K562 (cell line): ENCODE measurements around the gene FRMD7. TPM values are rescaled to one million over a fixed set of nuclear protein-coding genes. Genes with fewer than 3 reads are reported as not detected.

Source experiments
- ATAC-seq: fragments of 200-7000 bp; cut with Tn5 transposase; 3 replicates; pipeline ENCODE4 v1.9.1; 2020; ENCODE audit warnings: moderate library complexity
- BruUV-seq: library from RNA; stranded (reverse); fragments of 400-500 nt; replicated peaks from 2 replicates; lab custom pipeline; 2021; lab: Mats Ljungman, UMichigan
- CTCF ChIA-PET: fragments of 300-600 bp; formaldehyde crosslinking; extraction: SDS; loops from one replicate; lab custom pipeline; 2021; ENCODE audit warnings: low intra/inter-chr PET ratio; lab: Yijun Ruan, JAX
- POLR2A ChIA-PET: fragments of 300-600, 350-650 bp; sonication (Branson Sonifier 250); formaldehyde crosslinking; extraction: SDS; loops from one replicate; lab custom pipeline; 2021; ENCODE audit warnings: antibody characterized with exemption, inconsistent platforms; lab: Yijun Ruan, JAX
- DNase-seq, 4 experiments: peaks; one replicate each; pipeline versions ENCODE4 v3.0.0 to v3.0.0-alpha.2; 2011 to 2018; ENCODE audit warnings: low spot score in 3 of 4, mixed read lengths in 3 of 4; ENCODE audit errors: extremely low read depth in 1 of 4
- FAIRE-seq: peaks from 2 replicates; lab custom pipeline; 2011; peaks lifted over from hg19 to GRCh38; lab: Jason Lieb, UNC
- H2AFZ ChIP-seq: 2 replicates; pipeline ENCODE4 v1.6.0; 2011; ENCODE audit warnings: low read depth, low read length, control low read depth, inconsistent platforms
- H3K27ac ChIP-seq: fragments of 200-600 bp; 3 replicates; pipeline ENCODE4 v1.8.0; 2011; ENCODE audit warnings: low read depth, mild to moderate bottlenecking, control low read depth, inconsistent platforms, low read length, moderate library complexity, mixed read lengths; ENCODE audit errors: extremely low read depth
- H3K27me3 ChIP-seq, 2 experiments: fragments of 300-600 bp in 1 of 2; 2 replicates in 1 of 2; 3 replicates in 1 of 2; pipeline versions ENCODE4 v1.6.0 to v1.8.0; 2011; ENCODE audit warnings: inconsistent platforms in 2 of 2, low read length in 2 of 2, mild to moderate bottlenecking in 1 of 2, mixed read lengths in 1 of 2, moderate library complexity in 1 of 2; ENCODE audit not compliant: control insufficient read depth in 2 of 2, insufficient read depth in 2 of 2
- H3K36me3 ChIP-seq: fragments of 300-600 bp; 3 replicates; pipeline ENCODE4 v1.8.0; 2011; ENCODE audit warnings: mild to moderate bottlenecking, low read length, inconsistent platforms; ENCODE audit not compliant: control insufficient read depth, insufficient read depth
- H3K4me1 ChIP-seq, 2 experiments: fragments of 200-600 bp in 1 of 2; replicated peaks in 1 of 2; 2 replicates in 1 of 2; 3 replicates in 1 of 2; pipeline versions ENCODE4 v1.5.1 to v1.8.0; 2011; ENCODE audit warnings: inconsistent platforms in 2 of 2, low read length in 2 of 2, mild to moderate bottlenecking in 1 of 2, mixed read lengths in 1 of 2, moderate library complexity in 1 of 2; ENCODE audit not compliant: control insufficient read depth in 2 of 2, insufficient read depth in 2 of 2
- H3K4me2 ChIP-seq: 2 replicates; pipeline ENCODE4 v1.6.1; 2011; ENCODE audit warnings: low read length, control low read depth, inconsistent platforms, mixed read lengths; ENCODE audit not compliant: insufficient read depth
- H3K4me3 ChIP-seq: fragments of 200-600 bp; sonication (generic), shearing (Covaris generic); 2 replicates; pipeline ENCODE4 v1.5.1; 2016; ENCODE audit warnings: control low read depth, inconsistent platforms
- H3K79me2 ChIP-seq: fragments of 200-600 bp; 3 replicates; pipeline ENCODE4 v1.8.0; 2011; ENCODE audit warnings: low read length, inconsistent platforms; ENCODE audit not compliant: control insufficient read depth, insufficient read depth
- H3K9ac ChIP-seq, 2 experiments: 2 replicates each; pipeline versions ENCODE4 v1.6.0 to v1.6.1; 2011; ENCODE audit warnings: low read depth in 2 of 2, low read length in 2 of 2, control low read depth in 1 of 2, inconsistent platforms in 1 of 2, mild to moderate bottlenecking in 1 of 2, mixed read lengths in 1 of 2; ENCODE audit not compliant: insufficient read depth in 1 of 2
- H3K9me1 ChIP-seq: one replicate; pipeline ENCODE4 v1.6.0; 2011; ENCODE audit warnings: inconsistent platforms, mild to moderate bottlenecking, low read length, moderate library complexity; ENCODE audit not compliant: control insufficient read depth, insufficient read depth
- H3K9me3 ChIP-seq: replicated peaks from 2 replicates; pipeline ENCODE4 v1.5.1; 2011; ENCODE audit warnings: low read depth, low read length, inconsistent platforms; ENCODE audit not compliant: control insufficient read depth, insufficient read depth
- H4K20me1 ChIP-seq: replicated peaks from 2 replicates; pipeline ENCODE4 v1.6.1; 2011; ENCODE audit warnings: low read length, inconsistent platforms, mixed read lengths; ENCODE audit not compliant: control insufficient read depth, insufficient read depth
- GTF2E2 ChIP-seq: fragments of 200-800 bp; sonication (Bioruptor generic); IDR thresholded peaks from 2 replicates; pipeline ENCODE4 v1.6.1; 2016; ENCODE audit warnings: missing genetic modification characterization, missing compliant biosample characterization
- MYBL2 ChIP-seq, 2 experiments: fragments of 450-650 bp in 1 of 2; sonication (generic) in 1 of 2; formaldehyde crosslinking in 1 of 2; IDR thresholded peaks; 2 replicates each; pipeline versions ENCODE4 v1.6.1 to v1.8.1; 2017 to 2022; ENCODE audit warnings: borderline replicate concordance in 1 of 2, inconsistent platforms in 1 of 2, low read depth in 1 of 2, mild to moderate bottlenecking in 1 of 2, missing genetic modification reagents in 1 of 2, moderate library complexity in 1 of 2
- NFIC ChIP-seq: fragments of 450-650 bp; IDR thresholded peaks from 2 replicates; pipeline ENCODE4 v1.6.1; 2017; ENCODE audit warnings: mild to moderate bottlenecking, inconsistent platforms
- NFIX ChIP-seq: fragments of 250-450 bp; sonication (Bioruptor Pico); IDR thresholded peaks from 2 replicates; pipeline ENCODE4 v1.4.0; 2020; ENCODE audit warnings: low read depth, mild to moderate bottlenecking, moderate library complexity
- RBM14 ChIP-seq: fragments of 200-400 bp; formaldehyde crosslinking; IDR thresholded peaks from 2 replicates; pipeline ENCODE4 v1.6.1; 2018; ENCODE audit warnings: low read depth, mild to moderate bottlenecking, low read length, moderate library complexity, borderline replicate concordance; ENCODE audit not compliant: insufficient read depth
- SP2 ChIP-seq: IDR thresholded peaks from 2 replicates; pipeline ENCODE4 v1.6.1; 2011; ENCODE audit warnings: mild to moderate bottlenecking, low read depth, low read length, moderate library complexity; ENCODE audit not compliant: poor library complexity, severe bottlenecking; ENCODE audit errors: extremely low read depth
- ZNF347 ChIP-seq: fragments of 450-650 bp; formaldehyde crosslinking; IDR thresholded peaks from 2 replicates; pipeline ENCODE4 v1.4.0; 2020; ENCODE audit warnings: low read depth, mild to moderate bottlenecking, moderate library complexity
- ZNF354B ChIP-seq: fragments of 250-450 bp; sonication (Bioruptor Pico); IDR thresholded peaks from 2 replicates; pipeline ENCODE4 v1.4.0; 2020
- ZNF764 ChIP-seq: fragments of 250-450 bp; sonication (Bioruptor Pico); IDR thresholded peaks from 2 replicates; pipeline ENCODE4 v1.4.0; 2020; ENCODE audit warnings: low read depth, mild to moderate bottlenecking, moderate library complexity
- ZNF778 ChIP-seq: fragments of 450-650 bp; formaldehyde crosslinking; IDR thresholded peaks from 2 replicates; pipeline ENCODE4 v1.4.0; 2020; ENCODE audit warnings: mild to moderate bottlenecking, moderate library complexity
- in situ Hi-C: fragments of 300-500 bp; cut with MboI; formaldehyde crosslinking; loops from 4 replicates; pipeline ENCODE4 v1.15.0; 2018; ENCODE audit warnings: inconsistent platforms, mixed read lengths
- intact Hi-C: fragments of 100-400 bp; cut with micrococcal nuclease; formaldehyde crosslinking; loops from 2 replicates; pipeline ENCODE4 v1.14.2; 2022
- polyA plus RNA-seq, 8 experiments: library from polyadenylated mRNA; depleted of rRNA in 4 of 8; stranded (reverse) in 5 of 8; unstranded in 3 of 8; fragments of >200 nt; fragmentation: Nextera tagmentation in 2 of 8; fragmentation: Illumina TruSeq in 1 of 8; extraction: Ambion mirVana in 2 of 8; extraction: Trizol in 1 of 8; gene quantifications; 2 replicates each; pipeline versions ENCODE4 v1.2.1 to v1.2.3, GENCODE V29; 2011 to 2014; ENCODE audit warnings: inconsistent platforms in 1 of 8, missing spikeins in 1 of 8
- total RNA-seq, 7 experiments: library from RNA; depleted of rRNA in 6 of 7; stranded (reverse); fragments of >200 nt in 6 of 7; fragmentation: Illumina TruSeq in 2 of 7; extraction: Trizol in 2 of 7; gene quantifications; 2 replicates each; pipeline versions ENCODE4 v1.2.1 to v1.2.3, GENCODE V29; 2011 to 2021; ENCODE audit warnings: low replicate concordance in 1 of 7
- TF ChIP-seq, protein P1 (sequence below): sonication (generic); formaldehyde crosslinking; IDR thresholded peaks from 2 replicates; pipeline ENCODE4 v1.4.0; 2020; ENCODE audit warnings: mild to moderate bottlenecking, missing genetic modification reagents

The FRMD7 gene
- total and polyA plus RNA-seq, 9 of the 15 experiments (the other 6 are each of a cell fraction or from before 2014, with no cell fraction given): 0.06 to 0.09 TPM; not detected in 7

- Histone ChIP-seq H3K79me2 (no peaks in the 10 kb centered on the region), H3K4me3 (no peak overlapping the region), H3K27ac (no peak overlapping the region), H3K9me1 (no peaks in the 10 kb centered on the region), H3K4me1 (no peaks in the 10 kb centered on the region), H3K27me3 (no peaks in the 10 kb centered on the region; a peak in 1 of 5 replicates), H3K9ac (no peak overlapping the region), H3K9me3 (no peaks in the 10 kb centered on the region), H3K4me2 (no peak overlapping the region), H2AFZ (no peak overlapping the region), H4K20me1 (no peaks in the 10 kb centered on the region), H3K36me3 (no peaks in the 10 kb centered on the region)
- no TSS peak for BruUV-seq
- intact Hi-C loops: no loop called here
- DNase-seq (peak in 1 of 4 experiments; percentile 2), ATAC-seq (no peak), FAIRE-seq (peak; percentile 23)
- POLR2A ChIA-PET: no interaction called here
- in situ Hi-C loops: no loop called here
- TF ChIP-seq NFIC (peak; percentile 87), NFIX (CRISPR knock-in tag) (peak; percentile 52), ZNF778 (CRISPR knock-in tag) (no peak)
- CTCF ChIA-PET: no interaction called here
Measured at GRCh38 chrX:132114607-132115006, 13.2 kb downstream of the FRMD7 start.

- Histone ChIP-seq H4K20me1 (no peaks in the 10 kb centered on the region), H3K4me1 (no peaks in the 10 kb centered on the region), H3K27me3 (no peaks in the 10 kb centered on the region; a peak in 1 of 5 replicates), H3K9me3 (no peaks in the 10 kb centered on the region), H3K9me1 (no peaks in the 10 kb centered on the region), H3K27ac (no peak overlapping the region), H3K4me3 (no peak overlapping the region), H3K9ac (no peak overlapping the region), H3K36me3 (no peaks in the 10 kb centered on the region), H3K4me2 (no peak overlapping the region), H2AFZ (no peak overlapping the region), H3K79me2 (no peaks in the 10 kb centered on the region)
- ChIA-PET POLR2A (no interaction called here), CTCF (no interaction called here)
- no TSS peak for BruUV-seq
- intact Hi-C loops (no loop called here), in situ Hi-C loops (no loop called here)
- FAIRE-seq (no peak), ATAC-seq (no peak), DNase-seq (no peak)
- TF ChIP-seq ZNF347 (CRISPR knock-in tag) (no peak), GTF2E2 (tag) (no peak), RBM14 (no peak), ZNF354B (CRISPR knock-in tag) (no peak), ZNF764 (CRISPR knock-in tag) (no peak), MYBL2 (IDR thresholded peaks at IDR 0.05; ENCODE audit: low read depth) (no peak), MYBL2 (CRISPR knock-in tag; IDR thresholded peaks at IDR 0.05; ENCODE audit: borderline replicate concordance) (no peak), SP2 (no peak)
- TF ChIP-seq, protein P1, sequence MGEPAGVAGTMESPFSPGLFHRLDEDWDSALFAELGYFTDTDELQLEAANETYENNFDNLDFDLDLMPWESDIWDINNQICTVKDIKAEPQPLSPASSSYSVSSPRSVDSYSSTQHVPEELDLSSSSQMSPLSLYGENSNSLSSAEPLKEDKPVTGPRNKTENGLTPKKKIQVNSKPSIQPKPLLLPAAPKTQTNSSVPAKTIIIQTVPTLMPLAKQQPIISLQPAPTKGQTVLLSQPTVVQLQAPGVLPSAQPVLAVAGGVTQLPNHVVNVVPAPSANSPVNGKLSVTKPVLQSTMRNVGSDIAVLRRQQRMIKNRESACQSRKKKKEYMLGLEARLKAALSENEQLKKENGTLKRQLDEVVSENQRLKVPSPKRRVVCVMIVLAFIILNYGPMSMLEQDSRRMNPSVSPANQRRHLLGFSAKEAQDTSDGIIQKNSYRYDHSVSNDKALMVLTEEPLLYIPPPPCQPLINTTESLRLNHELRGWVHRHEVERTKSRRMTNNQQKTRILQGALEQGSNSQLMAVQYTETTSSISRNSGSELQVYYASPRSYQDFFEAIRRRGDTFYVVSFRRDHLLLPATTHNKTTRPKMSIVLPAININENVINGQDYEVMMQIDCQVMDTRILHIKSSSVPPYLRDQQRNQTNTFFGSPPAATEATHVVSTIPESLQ (CRISPR knock-in tag): no peak
Measured at GRCh38 chrX:132107291-132107690, 20.5 kb downstream of the FRMD7 start.
